HepG2 (cell line): ENCODE data around the gene TBC1D25. TPM values are rescaled to one million over a fixed set of nuclear protein-coding genes. Genes with fewer than 3 reads are reported as not detected.
A peak's percentile ranks its signal among the peaks of the same experiment; 100 is the strongest.

ENCODE experiments used
- AGO1 ChIP-seq: fragments of 200-400 bp; formaldehyde crosslinking; IDR thresholded peaks from 2 replicates; pipeline ENCODE4 v1.6.1; 2017; ENCODE audit warnings: mild to moderate bottlenecking, low read depth, low read length, moderate library complexity; ENCODE audit not compliant: poor library complexity, severe bottlenecking
- HHEX ChIP-seq: IDR thresholded peaks from 2 replicates; pipeline ENCODE4 v1.6.1; 2016; ENCODE audit warnings: control low read depth
- MAX ChIP-seq: IDR thresholded peaks from 2 replicates; pipeline ENCODE4 v1.6.1; 2012; ENCODE audit warnings: inconsistent platforms
- SNAPC5 ChIP-seq: sonication (generic); formaldehyde crosslinking; IDR thresholded peaks from 2 replicates; pipeline ENCODE4 v1.8.1; 2023; ENCODE audit warnings: mild to moderate bottlenecking, missing genetic modification reagents, borderline replicate concordance
- SUZ12 ChIP-seq: fragments of 150-350 bp; IDR thresholded peaks from 2 replicates; pipeline ENCODE4 v1.6.1; 2014; ENCODE audit warnings: low read depth, low read length
- ZBTB44 ChIP-seq: sonication (generic); formaldehyde crosslinking; IDR thresholded peaks from 2 replicates; pipeline ENCODE4 v1.4.0; 2020; ENCODE audit warnings: missing genetic modification reagents
- ZBTB7A ChIP-seq: sonication (generic); formaldehyde crosslinking; IDR thresholded peaks from 2 replicates; pipeline ENCODE4 v1.8.0; 2022; ENCODE audit warnings: mild to moderate bottlenecking, missing genetic modification reagents
- ZNF318 ChIP-seq: sonication (generic); formaldehyde crosslinking; IDR thresholded peaks from 2 replicates; pipeline ENCODE4 v1.4.0; 2020; ENCODE audit warnings: mild to moderate bottlenecking, missing genetic modification reagents
- ZNF484 ChIP-seq: sonication (generic); formaldehyde crosslinking; IDR thresholded peaks from 2 replicates; pipeline ENCODE4 v1.5.1; 2020; ENCODE audit warnings: mild to moderate bottlenecking, low read depth, missing genetic modification reagents, borderline replicate concordance
- ZNF564 ChIP-seq: sonication (generic); formaldehyde crosslinking; IDR thresholded peaks from 2 replicates; pipeline ENCODE4 v1.8.1; 2023; ENCODE audit warnings: mild to moderate bottlenecking, missing genetic modification reagents
- ZNF766 ChIP-seq: sonication (generic); formaldehyde crosslinking; IDR thresholded peaks from 2 replicates; pipeline ENCODE4 v1.5.0; 2020; ENCODE audit warnings: missing genetic modification reagents, borderline replicate concordance
- polyA plus RNA-seq, 8 experiments: library from polyadenylated mRNA; depleted of rRNA in 3 of 8; stranded (reverse) in 7 of 8; unstranded in 1 of 8; fragments of >200 nt; fragmentation: Illumina TruSeq in 4 of 8; extraction: Trizol in 4 of 8; gene quantifications; 2 replicates each; pipeline versions ENCODE4 v1.2.1 to v1.2.3, GENCODE V29; 2011 to 2016; ENCODE audit warnings: low read depth in 4 of 8, missing spikeins in 1 of 8, mixed read lengths in 1 of 8; ENCODE audit not compliant: insufficient read depth in 1 of 8
- total RNA-seq, 5 experiments: library from RNA; depleted of rRNA; stranded (reverse); fragments of >200 nt; fragmentation: Illumina TruSeq; extraction: Trizol; gene quantifications; 2 replicates each; pipeline ENCODE4 v1.2.3, GENCODE V29; 2016; ENCODE audit warnings: low read depth in 1 of 5

TBC1D25 gene
- total and polyA plus RNA-seq, 2 of the 13 experiments (the other 11 are each of a cell fraction or from before 2014, with no cell fraction given) = 3.5 to 4.7 TPM

GRCh38 chrX:48522291-48522690 is 17.2 kb upstream of the TBC1D25 start (continued):
- TF ChIP-seq ZNF484 (CRISPR knock-in tag) (no peak), SUZ12 (no peak), SNAPC5 (CRISPR knock-in tag) (no peak), ZBTB7A (CRISPR knock-in tag) (no peak), ZBTB44 (no peak), HHEX (CRISPR knock-in tag) (no peak), ZNF766 (no peak), MAX (peak; percentile 65; the same call in 1 of the 2 replicates), ZNF564 (CRISPR knock-in tag) (no peak), AGO1 (no peak), ZNF318 (CRISPR knock-in tag) (no peak)
